NCI-H1092 (cell line): Measurements from ENCODE around the gene MTA1.

Experiments used
- DNase-seq: peaks from one replicate; lab custom pipeline; 2025; lab: John Stamatoyannopoulos, UW

MTA1 gene

GRCh38 chr14:105387530-105387922 lies 32.1 kb upstream of the MTA1 start:
- no peak for DNase-seq

DNA sequence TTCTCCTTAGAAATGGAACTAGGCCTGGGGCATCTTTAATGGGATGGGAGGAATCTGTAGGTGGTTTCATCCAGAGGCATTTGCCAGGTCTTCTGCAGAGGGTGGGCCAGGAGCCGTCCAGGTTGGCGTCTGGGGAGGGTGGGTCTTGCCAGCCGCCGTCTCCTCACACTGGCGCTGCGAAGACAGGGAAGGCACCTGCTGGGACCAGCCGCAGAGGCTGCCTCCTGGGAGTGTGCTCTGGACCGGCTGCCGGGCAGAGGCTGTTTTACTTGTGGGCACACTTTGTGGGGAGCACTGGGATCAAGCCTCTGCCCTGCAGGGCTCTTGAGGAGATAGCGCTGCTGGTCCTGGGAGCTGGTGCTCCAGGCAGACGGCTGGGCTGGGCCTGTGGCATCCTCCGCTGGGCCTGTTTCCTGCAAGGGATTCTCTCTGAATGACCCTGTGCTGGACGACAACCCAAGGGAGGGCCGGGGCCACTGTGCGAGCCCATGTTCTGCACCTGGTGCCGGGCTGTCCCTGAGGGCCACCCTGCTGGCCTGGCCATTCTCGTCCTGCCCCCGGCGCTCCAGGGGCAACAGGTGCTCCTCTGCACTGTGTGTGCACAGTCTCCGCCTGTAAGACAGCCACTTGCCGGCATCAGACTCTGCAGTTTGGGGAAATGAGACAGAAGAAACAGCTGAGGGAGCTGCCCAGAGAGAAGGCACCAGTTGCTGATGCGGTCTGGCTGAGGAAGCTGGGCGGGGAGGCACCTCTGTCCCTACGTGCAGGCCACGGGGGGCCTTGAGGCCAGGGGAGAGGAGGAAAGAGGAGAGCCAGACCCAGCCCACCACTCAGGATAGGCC lies 31.3 kb upstream of the MTA1 start:
- no peak for DNase-seq

DNA sequence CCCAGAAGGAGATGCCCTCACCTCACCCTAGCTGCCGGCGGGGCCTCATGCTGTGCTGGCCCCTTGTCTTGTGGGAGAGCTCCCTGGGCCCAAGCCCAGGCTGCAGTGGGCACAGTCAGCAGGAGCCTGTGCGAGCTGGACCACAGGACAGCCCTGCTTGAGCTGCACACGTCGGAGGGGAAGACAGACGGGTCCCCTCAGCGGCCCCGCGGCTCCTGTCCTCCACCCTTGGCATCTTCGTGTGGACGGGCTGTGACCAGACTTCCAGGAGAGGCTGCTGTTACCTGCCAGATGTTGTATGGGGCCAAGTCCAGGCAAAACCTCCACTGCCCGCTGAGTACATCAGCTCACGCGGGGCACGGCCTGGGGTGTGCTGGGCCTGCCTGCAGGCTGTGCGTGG lies 30.7 kb upstream of the MTA1 start:
- DNase-seq: no peak

GRCh38 chr14:105389534-105389933 lies 30.1 kb upstream of the MTA1 start:
- no peak for DNase-seq

GRCh38 chr14:105389976-105390848 lies 29.4 kb upstream of the MTA1 start:
- DNase-seq: no peak

- no peak for DNase-seq
Measured at GRCh38 chr14:105390849-105391500, 28.7 kb upstream of the MTA1 start.

- no peak for DNase-seq
Measured at GRCh38 chr14:105391541-105391940, 28.1 kb upstream of the MTA1 start.

DNA sequence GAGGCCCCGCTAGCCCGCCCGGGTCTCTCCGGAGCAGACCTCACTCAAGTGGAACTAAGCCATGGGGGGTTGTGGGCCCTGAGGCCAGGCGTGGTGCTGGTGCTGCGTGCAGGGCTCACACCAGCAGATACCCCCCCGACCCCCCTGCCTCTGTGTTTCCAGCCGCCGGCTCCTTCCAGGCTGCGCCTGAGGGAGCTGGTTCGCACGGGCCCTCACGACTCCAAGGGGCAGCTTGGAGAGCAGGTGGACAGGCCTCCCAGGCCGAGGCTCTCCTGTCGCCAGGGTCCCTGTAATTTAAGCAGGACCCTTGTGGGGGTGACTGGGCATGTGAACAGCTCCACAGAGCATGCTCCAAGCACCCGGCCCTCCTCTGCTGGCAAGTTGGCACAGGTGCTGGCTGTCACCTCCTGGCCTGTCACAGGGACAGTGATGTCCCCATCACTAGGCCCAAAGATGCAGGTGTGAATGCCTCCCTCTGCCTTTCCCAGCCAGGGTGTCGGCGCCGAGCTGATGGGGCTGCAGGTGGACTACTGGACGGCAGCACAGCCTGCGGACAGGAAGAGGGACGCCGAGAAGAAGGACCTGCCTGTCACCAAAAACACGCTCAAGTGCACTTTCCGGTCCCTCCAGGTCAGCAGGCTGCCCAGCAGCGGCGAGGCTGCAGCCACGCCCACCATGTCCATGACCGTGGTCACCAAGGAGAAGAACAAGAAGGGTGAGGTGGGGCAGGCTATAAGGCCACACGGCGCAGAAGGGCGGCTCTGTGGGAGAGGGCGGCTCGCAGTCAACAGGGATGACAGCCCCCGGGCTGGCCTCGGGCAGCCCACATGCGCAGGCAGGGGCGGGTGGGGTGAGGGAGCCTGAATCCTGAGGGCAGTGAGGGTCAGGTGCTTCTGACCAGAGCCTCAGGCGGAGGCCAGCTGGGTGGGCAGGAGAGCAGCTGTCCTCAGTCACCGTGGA lies 27.2 kb upstream of the MTA1 start:
- DNase-seq: no peak

DNA sequence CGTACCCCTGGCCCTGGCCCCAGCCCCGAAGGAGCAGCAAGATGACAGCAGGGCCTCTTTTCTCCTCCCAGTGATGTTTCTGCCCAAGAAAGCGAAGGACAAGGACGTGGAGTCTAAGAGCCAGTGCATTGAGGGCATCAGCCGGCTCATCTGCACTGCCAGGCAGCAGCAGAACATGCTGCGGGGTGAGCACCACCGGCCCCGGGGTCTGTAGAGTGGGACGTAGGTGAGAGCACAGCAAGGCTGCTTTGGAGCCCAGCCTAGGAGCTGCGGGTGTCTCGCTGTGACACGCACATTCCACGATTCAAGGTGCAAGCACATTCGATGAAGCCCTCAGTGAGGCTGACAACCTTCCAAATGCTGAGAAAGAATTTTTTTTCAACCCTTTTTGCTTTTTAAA lies 26.5 kb upstream of the MTA1 start:
- DNase-seq: no peak

DNA sequence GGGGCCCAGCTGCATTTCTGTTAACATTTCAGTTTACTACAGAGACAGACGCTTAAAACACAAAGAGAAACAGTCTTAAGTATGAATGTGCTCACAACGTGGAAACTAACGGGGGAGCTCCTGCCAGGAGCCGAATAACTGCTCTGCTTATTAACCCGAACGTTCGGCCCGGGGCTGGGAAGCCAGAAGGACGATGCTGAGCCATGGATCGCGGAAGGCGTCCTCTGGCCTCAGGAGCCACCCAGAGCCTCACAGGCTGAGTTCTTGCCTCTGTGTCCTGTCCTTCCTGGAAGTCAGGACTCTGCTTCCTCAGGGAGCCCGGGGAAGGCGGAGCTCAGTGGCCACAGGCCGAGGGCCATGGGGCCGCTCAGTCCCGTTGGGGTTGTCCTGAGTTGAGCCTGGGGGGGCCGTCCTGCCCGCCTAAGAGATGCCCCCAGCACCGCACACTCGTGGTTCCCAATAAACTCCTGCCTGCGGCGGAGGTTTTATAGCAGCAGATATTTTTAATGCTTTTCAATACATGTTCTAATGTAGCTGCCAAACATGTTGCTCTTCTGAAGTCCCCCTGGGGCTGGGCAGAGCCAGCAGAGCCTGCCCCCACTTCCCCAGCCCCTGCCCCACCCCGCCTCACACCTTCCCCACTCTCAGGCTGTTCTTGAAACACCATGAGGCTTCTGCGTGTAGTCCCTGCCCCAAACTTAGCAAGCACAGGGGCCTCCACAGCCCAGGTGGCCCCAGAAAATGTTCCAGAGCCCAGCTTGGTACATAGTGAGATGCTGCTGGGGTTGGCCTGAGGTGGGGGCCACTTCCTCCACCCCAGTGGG lies 24.7 kb upstream of the MTA1 start:
- DNase-seq: no peak

- no peak for DNase-seq
Measured at GRCh38 chr14:105395538-105395854, 24.1 kb upstream of the MTA1 start.

GRCh38 chr14:105397350-105397931 lies 22.2 kb upstream of the MTA1 start:
- DNase-seq: no peak

GRCh38 chr14:105398044-105398725 lies 21.4 kb upstream of the MTA1 start, which contains the start of gene TEX22:
TSS of gene TEX22 (plus strand) at chr14:105398538. CDS start at chr14:105399341, 803 bp downstream.
- DNase-seq: peak; percentile 85

GRCh38 chr14:105398726-105399465 lies 20.7 kb upstream of the MTA1 start:
- peak; percentile 73 for DNase-seq

GRCh38 chr14:105399466-105399775 lies 20.2 kb upstream of the MTA1 start:
- no peak for DNase-seq

GRCh38 chr14:105400016-105400415 lies 19.6 kb upstream of the MTA1 start:
- no peak for DNase-seq

- no peak for DNase-seq
Measured at GRCh38 chr14:105401699-105402098, 17.9 kb upstream of the MTA1 start.

DNA sequence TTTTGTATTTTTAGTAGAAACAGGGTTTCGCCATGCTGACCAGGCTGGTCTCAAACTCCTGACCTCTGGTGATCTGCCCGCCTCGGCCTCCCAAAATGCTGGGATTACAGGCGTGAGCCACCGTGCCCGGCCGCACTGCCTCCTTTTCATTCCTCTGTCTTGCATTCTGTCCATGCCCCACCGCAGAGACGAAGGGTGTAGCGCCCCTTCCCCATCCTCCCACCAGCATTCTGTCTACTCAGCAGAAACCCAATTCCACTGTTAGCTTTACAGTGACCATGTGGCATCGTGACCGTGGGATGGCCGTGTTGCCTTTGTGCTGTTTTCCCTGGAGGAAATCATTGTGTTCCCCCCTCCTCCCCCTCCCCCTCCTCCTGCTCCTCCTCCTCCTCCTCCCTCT lies 11.0 kb upstream of the MTA1 start:
- no peak for DNase-seq

- DNase-seq: no peak
Measured at GRCh38 chr14:105409364-105409763, 10.3 kb upstream of the MTA1 start.
